Activated CD8-positive, alpha-beta memory T cell treated with anti-CD3 and anti-CD28 coated beads for 36 hours (primary cell): ENCODE results near the gene ITLN2. TPM values are rescaled to one million over a fixed set of nuclear protein-coding genes. Genes with fewer than 3 reads are reported as not detected.
"Not testable (repeated sequence)": the region's sequence is repeated elsewhere in the genome, so short reads cannot be mapped to it uniquely, and the experiment has no call there.

ENCODE experiments used
- CTCF ChIA-PET: fragments of 350-600 bp; sonication (Branson Sonifier 250); formaldehyde crosslinking; loops from one replicate; lab custom pipeline; 2021; ENCODE audit warnings: antibody characterized with exemption; lab: Charles Lee
- POLR2A ChIA-PET: fragments of 350-600 bp; sonication (Branson Sonifier 250); formaldehyde crosslinking; loops from one replicate; lab custom pipeline; 2021; ENCODE audit warnings: antibody characterized with exemption; lab: Charles Lee
- total RNA-seq, 2 experiments: library from RNA; stranded (reverse); gene quantifications; one replicate each; pipeline ENCODE4 v1.2.3, GENCODE V29; 2021

Gene ITLN2
- total RNA-seq, 2 experiments from 2014 or later: not detected

GRCh38 chr1:160971618-160972056 lies 17.0 kb upstream of the ITLN2 start:
- CTCF ChIA-PET: interaction anchor here (0.6 kb wide), 1 partner anchor 203 kb away, joined by 4 read pairs; no protein-coding TSS in a partner anchor
- POLR2A ChIA-PET: no interaction called here

GRCh38 chr1:160963521-160963920 lies 8.9 kb upstream of the ITLN2 start:
- CTCF ChIA-PET: interaction anchor here (0.9 kb wide), 1 partner anchor 9 kb away, joined by 3 read pairs; the partner anchor contains the start of gene ITLN2
- POLR2A ChIA-PET: no interaction called here

GRCh38 chr1:160961419-160961818 lies 6.8 kb upstream of the ITLN2 start:
- ChIA-PET POLR2A (no interaction called here), CTCF (no interaction called here)

GRCh38 chr1:160956966-160957365 lies 2.4 kb upstream of the ITLN2 start:
- ChIA-PET POLR2A (no interaction called here), CTCF (interaction anchor here (3.7 kb wide), 1 partner anchor 33 kb away, joined by 16 read pairs; no protein-coding TSS in a partner anchor)

- ChIA-PET POLR2A (no interaction called here), CTCF (interaction anchor here (1.2 to 6.1 kb wide), 9 partner anchors 11 to 227 kb away, joined by 3 to 113 read pairs (median 9); no protein-coding TSS in a partner anchor)
Observed at GRCh38 chr1:160953030-160953429, 1.6 kb downstream of the ITLN2 start.

- POLR2A ChIA-PET: no interaction called here
- CTCF ChIA-PET: interaction anchor here (0.6 to 6.1 kb wide), 24 partner anchors 10 to 464 kb away, joined by 3 to 113 read pairs (median 5); partner anchors contain the start of gene CD244
Observed at GRCh38 chr1:160952129-160952510, 2.5 kb downstream of the ITLN2 start.

- ChIA-PET POLR2A (no interaction called here), CTCF (interaction anchor here (0.6 to 6.1 kb wide), 23 partner anchors 18 to 463 kb away, joined by 3 to 113 read pairs (median 5); partner anchors contain the start of gene CD244)
Observed at GRCh38 chr1:160951443-160952128, 3.0 kb downstream of the ITLN2 start.

GRCh38 chr1:160950657-160951056 lies 4.0 kb downstream of the ITLN2 start:
- ChIA-PET POLR2A (no interaction called here), CTCF (interaction anchor here (0.5 to 6.1 kb wide), 16 partner anchors 19 to 220 kb away, joined by 3 to 113 read pairs (median 6); no protein-coding TSS in a partner anchor)

GRCh38 chr1:160949881-160950280 lies 4.7 kb downstream of the ITLN2 start:
- POLR2A ChIA-PET: no interaction called here

GRCh38 chr1:160949216-160949880 lies 5.3 kb downstream of the ITLN2 start:
- CTCF ChIA-PET: interaction anchor here (3.1 to 6.1 kb wide), 2 partner anchors 112 to 170 kb away, joined by 13 to 113 read pairs; no protein-coding TSS in a partner anchor
- POLR2A ChIA-PET: not testable (repeated sequence)

More at GRCh38 chr1:160949881-160950280, 4.7 kb downstream of the ITLN2 start:
- CTCF ChIA-PET: interaction anchor here (2.0 to 6.1 kb wide), 4 partner anchors 70 to 171 kb away, joined by 7 to 113 read pairs (median 24); no protein-coding TSS in a partner anchor

GRCh38 chr1:160947174-160947759 lies 7.3 kb downstream of the ITLN2 start:
- CTCF ChIA-PET, POLR2A ChIA-PET: not testable (repeated sequence)

- CTCF ChIA-PET, POLR2A ChIA-PET: not testable (repeated sequence)
Observed at GRCh38 chr1:160945881-160946280, 8.7 kb downstream of the ITLN2 start.

- ChIA-PET CTCF (no interaction called here), POLR2A (no interaction called here)
Observed at GRCh38 chr1:160945079-160945478, 9.5 kb downstream of the ITLN2 start.

GRCh38 chr1:160942926-160943325 lies 11.7 kb downstream of the ITLN2 start:
- ChIA-PET POLR2A (no interaction called here), CTCF (interaction anchor here (2.0 kb wide), 1 partner anchor 11 kb away, joined by 10 read pairs; the partner anchor contains the start of gene ITLN2)

- POLR2A ChIA-PET, CTCF ChIA-PET: not testable (repeated sequence)
Observed at GRCh38 chr1:160936666-160937065, 17.9 kb downstream of the ITLN2 start.

- ChIA-PET CTCF (interaction anchor here (0.8 kb wide), 1 partner anchor 15 kb away, joined by 3 read pairs; no protein-coding TSS in a partner anchor), POLR2A (no interaction called here)
Observed at GRCh38 chr1:160935527-160936258, 18.9 kb downstream of the ITLN2 start.

GRCh38 chr1:160933305-160933704 lies 21.3 kb downstream of the ITLN2 start:
- CTCF ChIA-PET, POLR2A ChIA-PET: not testable (repeated sequence)

- ChIA-PET POLR2A (interaction anchor here (0.6 kb wide), 1 partner anchor 8 kb away, joined by 3 read pairs; no protein-coding TSS in a partner anchor), CTCF (interaction anchor here (0.6 kb wide), 3 partner anchors 40 to 370 kb away, joined by 3 read pairs; no protein-coding TSS in a partner anchor)
Observed at GRCh38 chr1:160925652-160926244, 28.9 kb downstream of the ITLN2 start.
